Transverse colon (tissue), 4 donors: Measurements from ENCODE around the gene OBSCN. TPM values are rescaled to one million over a fixed set of nuclear protein-coding genes. Genes with fewer than 3 reads are reported as not detected.

Source experiments
- DNase-seq: peaks from one replicate; pipeline ENCODE4 v3.0.0-alpha.2; 2019
- H3K27ac ChIP-seq, 4 donors: fragments of 200-600 bp; sonication (generic); 2 replicates each; pipeline ENCODE4 v1.5.1; 2016 to 2018; ENCODE audit warnings: inconsistent platforms in 4 of 4
- H3K27me3 ChIP-seq: fragments of 200-600 bp; sonication (generic); 2 replicates; pipeline ENCODE4 v1.5.1; 2017; ENCODE audit warnings: inconsistent platforms
- H3K36me3 ChIP-seq, 4 donors: fragments of 200-600 bp; sonication (generic); 2 replicates each; pipeline ENCODE4 v1.5.1; 2017 to 2019; ENCODE audit warnings: inconsistent platforms in 4 of 4
- H3K4me1 ChIP-seq, 4 donors: fragments of 200-600 bp; sonication (generic); 2 replicates each; pipeline ENCODE4 v1.5.1; 2017 to 2020; ENCODE audit warnings: inconsistent platforms in 4 of 4
- H3K4me3 ChIP-seq, 4 donors: fragments of 200-600 bp; sonication (generic); 1 replicate in 1 of 4; 2 replicates in 3 of 4; pipeline versions ENCODE4 v1.5.1 to v1.6.1; 2017 to 2019; ENCODE audit warnings: inconsistent platforms in 4 of 4
- H3K9me3 ChIP-seq, 2 donors: fragments of 200-600 bp; sonication (generic); 2 replicates each; pipeline ENCODE4 v1.5.1; 2017 to 2019; ENCODE audit warnings: inconsistent platforms in 2 of 2
- CTCF ChIP-seq, 5 experiments: fragments of 200-600 bp in 3 of 5; fragments of 450-650 bp in 2 of 5; sonication (generic) in 3 of 5; IDR thresholded peaks; 1 replicate in 2 of 5; 2 replicates in 3 of 5; pipeline ENCODE4 v1.5.1; 2016 to 2017; ENCODE audit warnings: antibody characterized with exemption in 5 of 5, inconsistent platforms in 3 of 5, mild to moderate bottlenecking in 2 of 5, moderate library complexity in 1 of 5
- EP300 ChIP-seq: sonication (generic); formaldehyde crosslinking; IDR thresholded peaks from one replicate; pipeline ENCODE4 v1.6.1; 2017; ENCODE audit warnings: antibody characterized with exemption, low read depth
- POLR2A ChIP-seq: fragments of 450-650 bp; IDR thresholded peaks from one replicate; pipeline ENCODE4 v1.6.1; 2016; ENCODE audit warnings: antibody characterized with exemption, mild to moderate bottlenecking, moderate library complexity
- POLR2AphosphoS5 ChIP-seq, 3 donors: sonication (generic); formaldehyde crosslinking; IDR thresholded peaks; one replicate each; pipeline ENCODE4 v1.6.1; 2016; ENCODE audit warnings: antibody characterized with exemption in 3 of 3
- WGBS, 2 donors: methylation state at CpG; one replicate each; pipeline ENCODE4 v1.1.5; 2018; ENCODE audit warnings: low coverage in 1 of 2; 5-methylcytosine and 5-hydroxymethylcytosine counted together
- in situ Hi-C, 4 donors: fragments of 200-750 bp; cut with MboI; loops; one replicate each; pipeline versions ENCODE4 v1.15.0 to v1.15.1; 2017; ENCODE audit warnings: low sequenced_read_pairs in 3 of 4, low pct_ligation_motif_present in 1 of 4, low pct_unique_long_range_greater_than_20kb in 1 of 4
- intact Hi-C: fragments of 100-400 bp; cut with DNase I; formaldehyde crosslinking; loops from one replicate; pipeline ENCODE4 v1.15.1; 2023; ENCODE audit warnings: low total_unique reads
- total RNA-seq, 4 donors: library from RNA; depleted of rRNA; stranded (reverse); fragments of >200 nt; gene quantifications; one replicate each; pipeline ENCODE4 v1.1.0, GENCODE V29; 2016

The OBSCN gene
- total RNA-seq, 4 donors from 2014 or later: 11.9 to 21.7 (median 15.8) TPM

- Histone ChIP-seq H3K4me1 (peaks cover 4 to 14% (median 8%) of the 10 kb centered on the region in 4 donors), H3K9me3 (no peaks in the 10 kb centered on the region), H3K27ac (no peak overlapping the region), H3K27me3 (peaks cover 14% of the 10 kb centered on the region), H3K4me3 (no peak overlapping the region), H3K36me3 (no peaks in the 10 kb centered on the region)
- DNase-seq: no peak
- TF ChIP-seq POLR2AphosphoS5 (IDR thresholded peaks at IDR 0.05) (no peak), CTCF (IDR thresholded peaks at IDR 0.05) (no peak), EP300 (no peak), POLR2A (no peak)
- 76 to 83% methylated on average over 2 of the region's 2 CpGs for WGBS, 2 donors
- in situ Hi-C loops: no loop called here
- intact Hi-C loops: no loop called here
Observed at GRCh38 chr1:228383773-228384172, 175.9 kb downstream of the OBSCN start.

- TF ChIP-seq CTCF (IDR thresholded peaks at IDR 0.05) (no peak), EP300 (no peak), POLR2AphosphoS5 (IDR thresholded peaks at IDR 0.05) (no peak), POLR2A (no peak)
- no peaks in the 10 kb centered on the region for H3K9me3 ChIP-seq
- DNase-seq: no peak
- no peak overlapping the region for H3K4me3 ChIP-seq
- no peaks in the 10 kb centered on the region for H3K27me3 ChIP-seq
- intact Hi-C loops: no loop called here
- no peak overlapping the region for H3K27ac ChIP-seq
- in situ Hi-C loops: no loop called here
- H3K36me3 ChIP-seq: no peaks in the 10 kb centered on the region
- peaks cover 0 to 7% (median 0%) of the 10 kb centered on the region in 4 donors for H3K4me1 ChIP-seq
Observed at GRCh38 chr1:228385232-228385631, 177.4 kb downstream of the OBSCN start.

GRCh38 chr1:228387321-228387720 is 179.5 kb downstream of the OBSCN start:
- DNase-seq: no peak
- Histone ChIP-seq H3K27me3 (no peaks in the 10 kb centered on the region), H3K4me1 (no peaks in the 10 kb centered on the region), H3K4me3 (no peak overlapping the region), H3K36me3 (no peaks in the 10 kb centered on the region), H3K9me3 (no peaks in the 10 kb centered on the region), H3K27ac (no peak overlapping the region)
- intact Hi-C loops: no loop called here
- TF ChIP-seq POLR2A (no peak), CTCF (IDR thresholded peaks at IDR 0.05) (no peak), POLR2AphosphoS5 (IDR thresholded peaks at IDR 0.05) (no peak), EP300 (no peak)
- in situ Hi-C loops: no loop called here

DNA sequence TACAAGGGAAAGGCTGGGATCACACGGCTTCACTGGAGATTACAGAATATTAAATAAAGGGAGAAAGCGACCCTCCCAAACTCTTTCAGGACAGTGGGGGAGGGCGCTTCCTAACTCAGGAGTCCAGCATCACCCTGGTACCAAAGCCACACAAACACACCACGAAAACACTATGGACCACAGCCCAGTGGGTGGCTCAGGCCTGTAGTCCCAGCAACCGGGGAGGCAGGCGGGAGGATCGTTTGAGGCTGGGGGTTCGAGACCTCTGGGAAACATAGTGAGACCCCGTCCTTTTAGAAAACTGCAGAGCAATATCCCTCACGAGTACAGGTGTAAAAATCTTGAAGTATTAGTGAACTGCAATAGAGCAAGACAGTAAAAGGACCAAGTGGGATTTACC is 182.8 kb downstream of the OBSCN start:
- no peaks in the 10 kb centered on the region for H3K4me1 ChIP-seq
- no peak overlapping the region for H3K27ac ChIP-seq
- H3K4me3 ChIP-seq: no peak overlapping the region
- WGBS, 2 donors: 85 to 91% methylated on average over 10 of the region's 10 CpGs
- intact Hi-C loops (no loop called here), in situ Hi-C loops (no loop called here)
- no peak for DNase-seq
- H3K9me3 ChIP-seq: no peaks in the 10 kb centered on the region
- H3K27me3 ChIP-seq: no peaks in the 10 kb centered on the region
- no peak for TF ChIP-seq EP300
- no peak for TF ChIP-seq POLR2A
- no peak for TF ChIP-seq CTCF (IDR thresholded peaks at IDR 0.05)
- no peak for TF ChIP-seq POLR2AphosphoS5 (IDR thresholded peaks at IDR 0.05)
- peaks cover 0 to 1% (median 0%) of the 10 kb centered on the region in 4 donors for H3K36me3 ChIP-seq
